Neural cell (in vitro differentiated cells): ENCODE data around the gene CPB2.

Experiments
- CTCF ChIP-seq: fragments of 450-650 bp; IDR thresholded peaks from 2 replicates; pipeline ENCODE4 v1.5.1; 2014; ENCODE audit warnings: antibody characterized with exemption, mild to moderate bottlenecking, moderate library complexity; ENCODE audit not compliant: poor library complexity, severe bottlenecking
- EZH2 ChIP-seq: fragments of 200-600, 300-800 bp; shearing (Covaris generic), sonication (generic); IDR thresholded peaks from 2 replicates; pipeline ENCODE4 v1.6.1; 2014; ENCODE audit warnings: antibody characterized with exemption, low read length, borderline replicate concordance, mild to moderate bottlenecking; ENCODE audit not compliant: insufficient read depth, poor library complexity, severe bottlenecking
- MXI1 ChIP-seq: fragments of 450-650 bp; conservative IDR thresholded peaks from 2 replicates; pipeline ENCODE4 v1.6.1; 2014; ENCODE audit warnings: antibody characterized with exemption, mild to moderate bottlenecking; ENCODE audit not compliant: poor library complexity, severe bottlenecking
- POLR2AphosphoS5 ChIP-seq: IDR thresholded peaks from 2 replicates; pipeline ENCODE4 v1.6.1; 2012
- SMC3 ChIP-seq: fragments of 450-650 bp; conservative IDR thresholded peaks from 2 replicates; pipeline ENCODE4 v1.6.1; 2014; ENCODE audit warnings: antibody characterized with exemption, mild to moderate bottlenecking, moderate library complexity; ENCODE audit not compliant: poor library complexity
- TAF1 ChIP-seq: IDR thresholded peaks from 2 replicates; pipeline ENCODE4 v1.6.1; 2012; ENCODE audit warnings: low read depth
- TF ChIP-seq, protein P1 (sequence below): IDR thresholded peaks from 2 replicates; pipeline ENCODE4 v1.6.1; 2012; ENCODE audit warnings: borderline replicate concordance

GRCh38 chr13:46121597-46122163, 16.8 kb upstream of the CPB2 start:
- TF ChIP-seq CTCF (no peak), EZH2 (no peak), TAF1 (no peak), POLR2AphosphoS5 (no peak), MXI1 (no peak), SMC3 (no peak)
- TF ChIP-seq, protein P1, sequence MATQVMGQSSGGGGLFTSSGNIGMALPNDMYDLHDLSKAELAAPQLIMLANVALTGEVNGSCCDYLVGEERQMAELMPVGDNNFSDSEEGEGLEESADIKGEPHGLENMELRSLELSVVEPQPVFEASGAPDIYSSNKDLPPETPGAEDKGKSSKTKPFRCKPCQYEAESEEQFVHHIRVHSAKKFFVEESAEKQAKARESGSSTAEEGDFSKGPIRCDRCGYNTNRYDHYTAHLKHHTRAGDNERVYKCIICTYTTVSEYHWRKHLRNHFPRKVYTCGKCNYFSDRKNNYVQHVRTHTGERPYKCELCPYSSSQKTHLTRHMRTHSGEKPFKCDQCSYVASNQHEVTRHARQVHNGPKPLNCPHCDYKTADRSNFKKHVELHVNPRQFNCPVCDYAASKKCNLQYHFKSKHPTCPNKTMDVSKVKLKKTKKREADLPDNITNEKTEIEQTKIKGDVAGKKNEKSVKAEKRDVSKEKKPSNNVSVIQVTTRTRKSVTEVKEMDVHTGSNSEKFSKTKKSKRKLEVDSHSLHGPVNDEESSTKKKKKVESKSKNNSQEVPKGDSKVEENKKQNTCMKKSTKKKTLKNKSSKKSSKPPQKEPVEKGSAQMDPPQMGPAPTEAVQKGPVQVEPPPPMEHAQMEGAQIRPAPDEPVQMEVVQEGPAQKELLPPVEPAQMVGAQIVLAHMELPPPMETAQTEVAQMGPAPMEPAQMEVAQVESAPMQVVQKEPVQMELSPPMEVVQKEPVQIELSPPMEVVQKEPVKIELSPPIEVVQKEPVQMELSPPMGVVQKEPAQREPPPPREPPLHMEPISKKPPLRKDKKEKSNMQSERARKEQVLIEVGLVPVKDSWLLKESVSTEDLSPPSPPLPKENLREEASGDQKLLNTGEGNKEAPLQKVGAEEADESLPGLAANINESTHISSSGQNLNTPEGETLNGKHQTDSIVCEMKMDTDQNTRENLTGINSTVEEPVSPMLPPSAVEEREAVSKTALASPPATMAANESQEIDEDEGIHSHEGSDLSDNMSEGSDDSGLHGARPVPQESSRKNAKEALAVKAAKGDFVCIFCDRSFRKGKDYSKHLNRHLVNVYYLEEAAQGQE: no peak
